ENCODE measurements around the gene KLHL28. TPM values are rescaled to one million over a fixed set of nuclear protein-coding genes. Genes with fewer than 3 reads are reported as not detected.

KLHL28 gene
- polyA plus RNA-seq, 2 of the 4 experiments (the other 2 are of a cell fraction), result 3.4 to 8.3 TPM

GRCh38 chr14:44897845-44898151, 63.9 kb downstream of the KLHL28 start:
- ATAC-seq (no peak; a peak in 1 of 6 replicates), DNase-seq (ENCODE audit: low read depth in 1 of 2, low spot score in 1 of 2) (no peak), FAIRE-seq (no peak)
- Histone ChIP-seq H3K4me1 (peaks cover 6% of the 10 kb centered on the region; the same call in 2 of the 3 replicates), H3K4me2 (peak overlapping the region; percentile 95), H3K4me3 (peak overlapping the region; percentile 91), H3K27ac (peak overlapping the region; percentile 78 to 95), H3K9me3 (peaks cover 5% of the 10 kb centered on the region; the same call in 2 of the 3 replicates)
- ChIA-PET POLR2A (no interaction called here), CTCF (interaction anchor here (1.3 kb wide), 1 partner anchor 15 kb away, joined by 3 read pairs; no protein-coding TSS in a partner anchor)
- no peak for TF ChIP-seq E2F6 (IDR thresholded peaks at IDR 0.05; ENCODE audit: borderline replicate concordance, low read depth)
- no peak for TF ChIP-seq GATA3 (IDR thresholded peaks at IDR 0.05; ENCODE audit: borderline replicate concordance)
- no peak for TF ChIP-seq HMGXB4 (CRISPR knock-in tag; IDR thresholded peaks at IDR 0.05; ENCODE audit: borderline replicate concordance)
- no peak for TF ChIP-seq EP300 (IDR thresholded peaks at IDR 0.05)
- TF ChIP-seq MYC (IDR thresholded peaks at IDR 0.05; ENCODE audit: borderline replicate concordance, low read length), result no peak
- no peak for TF ChIP-seq ZC3H11A (IDR thresholded peaks at IDR 0.05)
- peak; percentile 27 for TF ChIP-seq MAX (IDR thresholded peaks at IDR 0.05)
- WGBS (ENCODE audit: missing lambda C conversion rate), result 9% methylated on average over 7 of the region's 13 CpGs

GRCh38 chr14:44897041-44897844, 64.5 kb downstream of the KLHL28 start:
- POLR2A ChIA-PET, result interaction anchor here (0.6 to 1.2 kb wide), 11 partner anchors 16 to 1782 kb away, joined by 3 to 8 read pairs (median 5); partner anchors contain the start of genes FANCM, KLHL28, MIS18BP1 and TOGARAM1
- no peak for FAIRE-seq

More at GRCh38 chr14:44897041-44897844, 64.5 kb downstream of the KLHL28 start:
- Histone ChIP-seq H3K4me3 (peak overlapping the region; percentile 91), H3K4me2 (peak overlapping the region; percentile 95), H3K27ac (peak overlapping the region; percentile 78 to 95), H3K4me1 (peaks cover 6% of the 10 kb centered on the region; the same call in 2 of the 3 replicates), H3K9me3 (peaks cover 5% of the 10 kb centered on the region; the same call in 2 of the 3 replicates)
- TF ChIP-seq HMGXB4 (CRISPR knock-in tag; IDR thresholded peaks at IDR 0.05; ENCODE audit: borderline replicate concordance), result 0 out of 2 replicates have a peak, but pooled peaks have one; percentile 19
- TF ChIP-seq GATA3 (IDR thresholded peaks at IDR 0.05; ENCODE audit: borderline replicate concordance), result 0 out of 2 replicates have a peak, but pooled peaks have one; percentile 15
- no peak for TF ChIP-seq ESRRA (IDR thresholded peaks at IDR 0.05; ENCODE audit: borderline replicate concordance, low read length)
- TF ChIP-seq E2F6 (IDR thresholded peaks at IDR 0.05; ENCODE audit: borderline replicate concordance, low read depth), result no peak
- no peak for TF ChIP-seq HOXB5 (CRISPR knock-in tag; IDR thresholded peaks at IDR 0.05)
- TF ChIP-seq PHF8 (IDR thresholded peaks at IDR 0.05; ENCODE audit: borderline replicate concordance, low read depth), result peak; percentile 94
- TF ChIP-seq JUN (IDR thresholded peaks at IDR 0.05), result peak in 1 of 2 experiments; percentile 44; a peak in 2 of 5 replicates
- 0 out of 2 replicates have a peak, but pooled peaks have one; percentile 20 for TF ChIP-seq MAX (IDR thresholded peaks at IDR 0.05)
- peak; percentile 85 for TF ChIP-seq POLR2A (IDR thresholded peaks at IDR 0.05; ENCODE audit: low read length)
- 0 out of 3 replicates have a peak, but pooled peaks have one; percentile 1 for TF ChIP-seq BCL3 (IDR thresholded peaks at IDR 0.05)
- 0 out of 2 replicates have a peak, but pooled peaks have one; percentile 1 for TF ChIP-seq PBX3 (IDR thresholded peaks at IDR 0.05)
- ATAC-seq (peak; percentile 91 to 98), DNase-seq (ENCODE audit: low read depth in 1 of 2, low spot score in 1 of 2) (peak; percentile 94 to 98)
- WGBS (ENCODE audit: missing lambda C conversion rate), result 2% methylated on average over 21 of the region's 81 CpGs
- CTCF ChIA-PET, result interaction anchor here (0.6 to 1.3 kb wide), 2 partner anchors 16 to 103 kb away, joined by 3 read pairs; no protein-coding TSS in a partner anchor

All from A549 (cell line).